ENCODE data around the gene ZNFX1. TPM values are rescaled to one million over a fixed set of nuclear protein-coding genes. Genes with fewer than 3 reads are reported as not detected.
A peak's percentile ranks its signal among the peaks of the same experiment; 100 is the strongest.

ZNFX1 gene
- total RNA-seq, 1 experiment from 2014 or later: 33.8 TPM

GRCh38 chr20:49278818-49279676, 1.2 kb upstream of the ZNFX1 start:
- peak; percentile 27 for DNase-seq (ENCODE audit: low spot score)

- DNase-seq (ENCODE audit: low spot score): no peak
These were observed 146 bp downstream of the ZNFX1 start for GRCh38 chr20:49277786-49278035.

GRCh38 chr20:49276961-49277785, 684 bp downstream of the ZNFX1 start:
- no peak for DNase-seq (ENCODE audit: low spot score)

- DNase-seq (ENCODE audit: low spot score): peak; percentile 48
These were observed 1.5 kb downstream of the ZNFX1 start for GRCh38 chr20:49276161-49276960.

- DNase-seq (ENCODE audit: low spot score): peak; percentile 59
These were observed 2.2 kb downstream of the ZNFX1 start for GRCh38 chr20:49275636-49276035.

GRCh38 chr20:49275216-49275615, 2.6 kb downstream of the ZNFX1 start:
- DNase-seq (ENCODE audit: low spot score): no peak

- no peak for DNase-seq (ENCODE audit: low spot score)
These were observed 4.1 kb downstream of the ZNFX1 start for GRCh38 chr20:49273696-49274277.

- no peak for DNase-seq (ENCODE audit: low spot score)
These were observed 5.2 kb downstream of the ZNFX1 start for GRCh38 chr20:49272654-49273053.

- DNase-seq (ENCODE audit: low spot score): no peak
These were observed 7.1 kb downstream of the ZNFX1 start for GRCh38 chr20:49270736-49271135.

- no peak for DNase-seq (ENCODE audit: low spot score)
These were observed 7.7 kb downstream of the ZNFX1 start for GRCh38 chr20:49270177-49270576.

GRCh38 chr20:49268600-49269365, 9.1 kb downstream of the ZNFX1 start:
- DNase-seq (ENCODE audit: low spot score): no peak

- no peak for DNase-seq (ENCODE audit: low spot score)
These were observed 10.5 kb downstream of the ZNFX1 start for GRCh38 chr20:49267327-49267726.

- no peak for DNase-seq (ENCODE audit: low spot score)
These were observed 15.4 kb downstream of the ZNFX1 start for GRCh38 chr20:49262444-49262843.

GRCh38 chr20:49261173-49261572, 16.7 kb downstream of the ZNFX1 start:
- DNase-seq (ENCODE audit: low spot score): no peak

GRCh38 chr20:49260218-49260617, 17.6 kb downstream of the ZNFX1 start:
- no peak for DNase-seq (ENCODE audit: low spot score)

- DNase-seq (ENCODE audit: low spot score): no peak
These were observed 18.1 kb downstream of the ZNFX1 start for GRCh38 chr20:49259799-49260198.

GRCh38 chr20:49259284-49259683, 18.6 kb downstream of the ZNFX1 start:
- DNase-seq (ENCODE audit: low spot score): no peak

- no peak for DNase-seq (ENCODE audit: low spot score)
These were observed 21.6 kb downstream of the ZNFX1 start for GRCh38 chr20:49256261-49256660.

GRCh38 chr20:49252556-49253350, 25.1 kb downstream of the ZNFX1 start:
- DNase-seq (ENCODE audit: low spot score): no peak
